Trophoblast cell (in vitro differentiated cells and primary cell): Measurements from ENCODE around the gene CCDC78.
A peak's percentile ranks its signal among the peaks of the same experiment; 100 is the strongest.
"Not testable (repeated sequence)": the region's sequence is repeated elsewhere in the genome, so short reads cannot be mapped to it uniquely, and the experiment has no call there.

Source experiments
- DNase-seq, 2 donors: peaks; one replicate each; pipeline ENCODE4 v3.0.0-alpha.2; 2016
- H2AFZ ChIP-seq: 2 replicates; pipeline ENCODE4 v1.6.1; 2013; ENCODE audit warnings: low read length, moderate library complexity, mild to moderate bottlenecking; ENCODE audit not compliant: insufficient read depth, poor library complexity
- H2AK5ac ChIP-seq: 2 replicates; pipeline ENCODE4 v1.6.1; 2013; ENCODE audit warnings: mild to moderate bottlenecking, low read length
- H2BK120ac ChIP-seq: 2 replicates; pipeline ENCODE4 v1.6.1; 2013; ENCODE audit warnings: low read length, mild to moderate bottlenecking, moderate library complexity; ENCODE audit not compliant: insufficient read depth, poor library complexity
- H2BK12ac ChIP-seq: 2 replicates; pipeline ENCODE4 v1.6.1; 2013; ENCODE audit warnings: mild to moderate bottlenecking, low read length, moderate library complexity
- H2BK5ac ChIP-seq: 2 replicates; pipeline ENCODE4 v1.6.1; 2013; ENCODE audit warnings: low read length, low read depth, moderate library complexity, mild to moderate bottlenecking; ENCODE audit not compliant: poor library complexity
- H3K14ac ChIP-seq: 2 replicates; pipeline ENCODE4 v1.6.1; 2013; ENCODE audit warnings: mild to moderate bottlenecking, low read length
- H3K18ac ChIP-seq: 2 replicates; pipeline ENCODE4 v1.6.1; 2013; ENCODE audit warnings: mild to moderate bottlenecking, low read length
- H3K23ac ChIP-seq: 2 replicates; pipeline ENCODE4 v1.6.1; 2013; ENCODE audit warnings: low read length
- H3K27ac ChIP-seq: 2 replicates; pipeline ENCODE4 v1.5.1; 2013; ENCODE audit warnings: low read depth, mild to moderate bottlenecking, inconsistent platforms, low read length, moderate library complexity
- H3K27me3 ChIP-seq: 2 replicates; pipeline ENCODE4 v1.6.1; 2013; ENCODE audit warnings: inconsistent platforms, mild to moderate bottlenecking, low read length, moderate library complexity; ENCODE audit not compliant: insufficient read depth
- H3K36me3 ChIP-seq, 2 experiments: 1 replicate in 1 of 2; 2 replicates in 1 of 2; pipeline ENCODE4 v1.6.1; 2013; ENCODE audit warnings: low read length in 2 of 2, mild to moderate bottlenecking in 2 of 2, moderate library complexity in 1 of 2; ENCODE audit not compliant: insufficient read depth in 2 of 2, control insufficient read depth in 1 of 2
- H3K4ac ChIP-seq: 2 replicates; pipeline ENCODE4 v1.6.1; 2013; ENCODE audit warnings: low read depth, mild to moderate bottlenecking, low read length, moderate library complexity
- H3K4me1 ChIP-seq, 2 experiments: 1 replicate in 1 of 2; 2 replicates in 1 of 2; pipeline ENCODE4 v1.6.1; 2013; ENCODE audit warnings: low read length in 2 of 2, mild to moderate bottlenecking in 2 of 2, moderate library complexity in 1 of 2; ENCODE audit not compliant: insufficient read depth in 2 of 2, control insufficient read depth in 1 of 2
- H3K4me2 ChIP-seq: 2 replicates; pipeline ENCODE4 v1.6.1; 2013; ENCODE audit warnings: inconsistent platforms, mild to moderate bottlenecking, low read length, moderate library complexity
- H3K4me3 ChIP-seq: 2 replicates; pipeline ENCODE4 v1.5.1; 2013; ENCODE audit warnings: mild to moderate bottlenecking, low read depth, low read length, inconsistent platforms
- H3K79me1 ChIP-seq: one replicate; pipeline ENCODE4 v1.6.1; 2013; ENCODE audit warnings: low read length
- H3K79me2 ChIP-seq: 2 replicates; pipeline ENCODE4 v1.6.1; 2013; ENCODE audit warnings: low read length, mild to moderate bottlenecking; ENCODE audit not compliant: control insufficient read depth, insufficient read depth, poor library complexity
- H3K9ac ChIP-seq: 2 replicates; pipeline ENCODE4 v1.6.1; 2013; ENCODE audit warnings: mild to moderate bottlenecking, low read length
- H3K9me3 ChIP-seq: 2 replicates; pipeline ENCODE4 v1.6.1; 2013; ENCODE audit warnings: low read depth, mild to moderate bottlenecking, control low read depth, inconsistent platforms, low read length; ENCODE audit not compliant: insufficient read depth
- H4K12ac ChIP-seq: 2 replicates; pipeline ENCODE4 v1.6.1; 2013; ENCODE audit warnings: low read depth, mild to moderate bottlenecking, low read length, moderate library complexity
- H4K8ac ChIP-seq: 2 replicates; pipeline ENCODE4 v1.6.1; 2013; ENCODE audit warnings: low read depth, mild to moderate bottlenecking, low read length, moderate library complexity
- H4K91ac ChIP-seq: one replicate; pipeline ENCODE4 v1.6.1; 2013; ENCODE audit warnings: low read depth, mild to moderate bottlenecking, low read length, moderate library complexity
- WGBS: extraction: QIAGEN DNeasy Blood & Tissue Kit; methylation state at CpG from one replicate; pipeline ENCODE4 v1.1.7; 2013; ENCODE audit warnings: missing lambda C conversion rate; ENCODE audit not compliant: insufficient read length, insufficient coverage; ENCODE audit errors: extremely low coverage; 5-methylcytosine and 5-hydroxymethylcytosine counted together

The CCDC78 gene

DNA sequence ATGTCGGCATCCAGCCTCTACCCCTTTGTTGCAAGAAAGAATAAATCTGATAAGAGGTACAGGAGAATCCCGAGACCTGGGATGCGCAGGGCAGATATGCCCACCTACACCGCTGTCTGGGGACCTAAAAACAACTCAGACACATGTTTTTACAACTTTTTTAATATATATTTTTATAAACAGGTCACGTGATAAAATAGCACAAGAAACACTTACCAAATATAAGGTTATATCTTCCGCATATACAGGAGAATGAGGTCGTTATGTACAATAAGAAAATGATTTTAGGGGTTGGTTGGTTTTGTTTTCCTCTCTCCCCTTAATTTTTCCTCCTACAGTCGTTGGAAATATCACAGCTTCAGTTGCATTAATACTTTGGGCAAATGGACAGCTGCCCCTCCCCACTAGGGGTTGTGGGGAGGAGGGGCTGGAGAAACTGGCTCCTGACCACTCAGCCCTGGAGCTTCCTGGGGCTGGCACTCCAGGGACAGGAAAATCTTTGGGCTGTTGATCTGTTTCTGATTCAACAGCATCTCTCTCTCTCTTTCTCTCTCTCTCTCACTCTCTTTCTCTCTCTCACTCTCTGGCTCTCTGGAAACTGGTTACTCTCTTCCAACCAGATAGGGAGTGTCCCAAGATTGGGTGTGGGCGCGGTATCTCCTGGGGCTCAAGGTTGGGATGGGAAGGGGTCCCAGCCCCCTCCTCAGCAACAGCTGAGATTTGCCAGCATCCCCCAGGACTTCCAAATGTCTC, 33.7 kb downstream of the CCDC78 start:
- Histone ChIP-seq H3K9me3 (peaks cover 16% of the 10 kb centered on the region), H2BK120ac (no peak overlapping the region), H3K23ac (no peak overlapping the region), H3K4me2 (no peak overlapping the region), H2AFZ (no peak overlapping the region), H3K27me3 (peaks cover 33% of the 10 kb centered on the region), H3K36me3 (peaks cover 2 to 4% of the 10 kb centered on the region in 2 experiments), H2AK5ac (no peak overlapping the region), H3K14ac (no peak overlapping the region), H4K8ac (no peak overlapping the region), H3K9ac (no peak overlapping the region), H3K4me1 (peaks cover 11 to 21% of the 10 kb centered on the region in 2 experiments), H3K79me2 (peaks cover 4% of the 10 kb centered on the region), H4K12ac (no peak overlapping the region), H3K18ac (no peak overlapping the region), H4K91ac (no peak overlapping the region), H3K27ac (no peak overlapping the region), H3K4me3 (no peak overlapping the region), H3K79me1 (peaks cover 5% of the 10 kb centered on the region), H2BK5ac (no peak overlapping the region), H2BK12ac (no peak overlapping the region), H3K4ac (no peak overlapping the region)
- no CpG with 5 or more reads among the region's 10 CpGs for WGBS
- DNase-seq: no peak

DNA sequence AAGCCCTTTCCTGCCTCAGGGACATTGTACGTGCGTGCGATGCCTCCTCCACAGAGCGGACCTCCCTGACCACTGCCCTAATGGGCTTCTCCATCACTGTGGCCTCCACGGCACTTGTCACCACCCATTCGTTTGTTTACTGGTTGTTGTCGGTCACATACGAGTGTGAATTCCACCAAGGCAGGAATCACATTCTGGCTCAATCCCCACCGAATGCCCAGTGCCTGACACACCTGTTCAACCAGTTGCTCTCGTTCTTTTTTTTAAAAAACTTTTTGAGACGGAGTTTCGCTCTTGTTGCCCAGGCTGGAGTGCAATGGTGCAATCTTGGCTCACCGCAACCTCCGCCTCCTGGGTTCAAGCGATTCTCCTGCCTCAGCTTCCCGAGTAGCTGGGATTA, 35.0 kb downstream of the CCDC78 start:
- Histone ChIP-seq H3K4me1 (peaks cover 11 to 21% of the 10 kb centered on the region in 2 experiments), H2AK5ac (peak overlapping the region; percentile 23), H3K9me3 (peaks cover 15% of the 10 kb centered on the region), H3K27me3 (peaks cover 31% of the 10 kb centered on the region), H3K36me3 (peaks cover 15 to 17% of the 10 kb centered on the region in 2 experiments), H4K8ac (peak overlapping the region; percentile 92)
- H2BK5ac ChIP-seq, H3K14ac ChIP-seq, H2BK12ac ChIP-seq, H3K23ac ChIP-seq, H3K79me2 ChIP-seq, H4K12ac ChIP-seq, H3K9ac ChIP-seq, H3K79me1 ChIP-seq, H2BK120ac ChIP-seq, H3K4me2 ChIP-seq, H3K27ac ChIP-seq, H3K4me3 ChIP-seq, H3K4ac ChIP-seq, H4K91ac ChIP-seq, H3K18ac ChIP-seq, H2AFZ ChIP-seq: not testable (repeated sequence)
- DNase-seq: peak; percentile 81 to 95
- WGBS: no CpG with 5 or more reads among the region's 16 CpGs

DNA sequence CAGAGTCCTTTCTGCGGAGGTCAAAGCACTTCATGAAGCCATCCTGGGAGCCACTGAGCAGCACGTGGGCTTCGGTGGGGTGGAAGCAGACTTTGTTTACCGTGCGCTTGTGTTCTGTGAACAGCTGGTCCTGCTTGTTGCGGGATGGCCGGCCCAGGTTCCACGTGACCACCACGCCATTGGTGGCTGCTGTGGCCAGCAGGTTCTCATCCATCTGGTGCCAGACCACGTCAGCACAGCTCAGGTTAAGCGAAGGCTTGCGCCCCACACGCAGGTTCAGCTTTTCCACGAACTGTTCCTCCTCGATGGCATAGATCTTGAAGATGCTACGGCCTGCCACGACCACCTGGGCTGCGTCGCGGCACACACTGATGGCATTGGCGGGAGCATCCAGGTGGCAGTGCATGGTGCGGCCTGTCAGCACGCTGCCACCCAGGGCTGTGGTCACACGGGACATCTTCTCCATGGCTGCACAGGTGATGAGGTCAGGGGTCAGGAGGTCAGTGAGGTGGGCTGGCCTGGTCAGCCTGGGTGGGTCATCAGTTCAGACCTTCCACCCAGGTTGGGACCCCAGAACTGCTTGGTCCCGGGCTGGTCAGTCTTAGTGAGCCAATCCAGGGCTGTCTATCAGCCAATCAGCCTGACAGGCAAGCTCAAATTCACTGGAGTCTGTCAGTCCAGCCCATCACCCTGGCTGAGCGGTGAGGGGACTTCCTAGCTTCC, 36.9 kb downstream of the CCDC78 start:
- H4K91ac ChIP-seq: peak overlapping the region; percentile 62
- peak overlapping the region; percentile 83 for H3K9ac ChIP-seq
- peaks cover 8% of the 10 kb centered on the region for H3K79me1 ChIP-seq
- H2BK120ac ChIP-seq: no peak overlapping the region
- no peak overlapping the region for H3K4ac ChIP-seq
- peak overlapping the region; percentile 92 for H4K8ac ChIP-seq
- H3K79me2 ChIP-seq: peaks cover 4% of the 10 kb centered on the region
- peaks cover 13% of the 10 kb centered on the region for H3K27me3 ChIP-seq
- peak overlapping the region; percentile 24 for H2AFZ ChIP-seq
- WGBS: no CpG with 5 or more reads among the region's 26 CpGs
- peak overlapping the region; percentile 80 for H3K4me3 ChIP-seq
- peak overlapping the region; percentile 25 for H2AK5ac ChIP-seq
- peak overlapping the region; percentile 82 for H4K12ac ChIP-seq
- H3K4me2 ChIP-seq: peak overlapping the region; percentile 82
- peak overlapping the region; percentile 43 for H3K14ac ChIP-seq
- no peak for DNase-seq
- H3K4me1 ChIP-seq: peaks cover 11 to 17% of the 10 kb centered on the region in 2 experiments
- H3K36me3 ChIP-seq: peaks cover 29% of the 10 kb centered on the region in 2 experiments
- no peak overlapping the region for H2BK12ac ChIP-seq
- H2BK5ac ChIP-seq: no peak overlapping the region
- H3K23ac ChIP-seq: no peak overlapping the region
- peak overlapping the region; percentile 4 for H3K18ac ChIP-seq
- no peak overlapping the region for H3K27ac ChIP-seq
- peaks cover 7% of the 10 kb centered on the region for H3K9me3 ChIP-seq

DNA sequence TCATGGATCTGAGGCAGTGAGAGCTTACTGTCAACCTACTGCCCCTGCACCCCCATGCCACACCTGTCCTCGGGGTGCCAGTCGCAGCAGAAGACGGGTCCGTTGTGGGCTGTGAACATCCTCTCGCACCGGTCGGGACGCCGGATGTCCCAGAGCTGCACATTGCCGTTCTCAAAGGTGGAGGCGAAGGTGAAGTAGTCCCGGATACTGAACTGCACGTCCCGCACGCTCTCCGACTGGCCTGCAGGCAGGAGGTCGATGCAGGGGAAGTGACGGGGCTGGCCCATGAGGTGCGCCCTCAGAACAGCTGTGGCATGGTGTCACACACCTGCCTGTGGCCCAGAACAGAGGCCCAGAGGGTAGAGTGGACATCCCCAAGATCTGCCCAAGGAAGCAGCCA, 38.7 kb downstream of the CCDC78 start:
- Histone ChIP-seq H4K12ac (no peak overlapping the region), H3K36me3 (peaks cover 39% of the 10 kb centered on the region in 2 experiments)

More for the DNA sequence above, 38.7 kb downstream of the CCDC78 start:
- H3K79me1 ChIP-seq: peaks cover 11% of the 10 kb centered on the region
- DNase-seq: no peak
- no peak overlapping the region for H3K14ac ChIP-seq
- H3K27me3 ChIP-seq: no peaks in the 10 kb centered on the region
- no peak overlapping the region for H4K8ac ChIP-seq
- WGBS: no CpG with 5 or more reads among the region's 19 CpGs
- no peak overlapping the region for H2BK12ac ChIP-seq
- H3K9ac ChIP-seq: no peak overlapping the region
- H4K91ac ChIP-seq: no peak overlapping the region
- H3K9me3 ChIP-seq: peaks cover 6% of the 10 kb centered on the region
- H3K4me1 ChIP-seq: peaks cover 17 to 26% of the 10 kb centered on the region in 2 experiments
- no peak overlapping the region for H3K23ac ChIP-seq
- H3K79me2 ChIP-seq: peaks cover 8% of the 10 kb centered on the region
- H3K4me2 ChIP-seq: no peak overlapping the region
- no peak overlapping the region for H3K27ac ChIP-seq
- H2BK5ac ChIP-seq: no peak overlapping the region
- H2BK120ac ChIP-seq: no peak overlapping the region
- H3K4ac ChIP-seq: no peak overlapping the region
- no peak overlapping the region for H2AK5ac ChIP-seq
- no peak overlapping the region for H3K18ac ChIP-seq
- no peak overlapping the region for H2AFZ ChIP-seq
- H3K4me3 ChIP-seq: peak overlapping the region; percentile 18
